Fibroblast of skin of left quadriceps (primary cell): ENCODE measurements around the gene SEMA6A.

Source experiments
- DNase-seq, 2 experiments: peaks; one replicate each; pipeline ENCODE4 v3.0.0-alpha.2; 2013; ENCODE audit warnings: low read depth in 2 of 2

Gene SEMA6A

DNA sequence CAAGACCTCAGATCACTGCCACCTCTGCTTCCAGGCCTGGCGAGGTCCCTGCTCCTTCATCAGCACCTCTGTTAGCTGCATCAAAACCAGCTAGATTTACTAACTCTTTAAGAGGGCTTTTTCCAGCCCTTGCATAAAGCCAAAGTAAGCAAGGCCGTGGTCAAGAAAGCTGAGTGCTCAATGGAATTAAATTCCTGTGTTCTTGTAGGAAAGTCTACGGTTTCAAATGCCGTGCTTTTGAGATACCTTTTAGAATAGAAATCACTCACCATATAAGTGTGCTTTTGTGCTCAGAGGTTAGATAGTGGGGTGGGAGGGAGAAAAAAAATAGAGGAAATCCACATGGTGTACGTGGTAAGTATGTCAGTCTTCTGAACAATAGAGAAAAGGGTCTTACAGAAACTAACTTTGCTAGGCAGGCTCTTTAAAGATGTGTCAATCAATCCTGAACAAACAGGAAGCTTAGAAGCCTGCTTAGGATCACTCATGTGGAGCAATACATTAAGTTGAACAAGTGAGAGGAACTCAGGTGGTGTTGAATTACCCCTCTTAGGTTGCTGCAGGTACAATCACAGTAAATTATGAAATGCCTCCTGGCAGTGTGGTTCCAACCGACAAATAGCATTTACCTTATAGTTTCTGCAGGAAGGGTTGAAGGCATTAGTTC, 79.7 kb downstream of the SEMA6A start:
- DNase-seq, result no peak

DNA sequence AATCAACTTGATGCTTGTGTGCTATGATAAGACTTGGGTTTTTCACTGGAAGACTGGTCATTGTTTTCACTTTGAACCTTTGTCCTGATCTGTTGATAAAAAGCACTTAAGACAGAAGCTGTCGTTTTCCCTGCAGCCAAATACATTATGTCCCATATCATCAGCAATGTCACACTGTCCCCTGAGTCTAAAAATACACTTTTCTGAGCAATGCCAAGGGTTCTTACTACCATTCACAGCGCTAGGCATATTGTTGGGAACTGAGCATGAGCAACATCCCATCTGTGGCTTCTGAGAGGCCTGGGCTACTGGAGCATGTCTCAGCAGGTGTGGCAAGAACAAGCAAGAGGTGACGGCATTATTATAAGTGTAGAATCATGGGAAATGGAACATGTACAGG, 81.8 kb downstream of the SEMA6A start:
- no peak for DNase-seq

DNA sequence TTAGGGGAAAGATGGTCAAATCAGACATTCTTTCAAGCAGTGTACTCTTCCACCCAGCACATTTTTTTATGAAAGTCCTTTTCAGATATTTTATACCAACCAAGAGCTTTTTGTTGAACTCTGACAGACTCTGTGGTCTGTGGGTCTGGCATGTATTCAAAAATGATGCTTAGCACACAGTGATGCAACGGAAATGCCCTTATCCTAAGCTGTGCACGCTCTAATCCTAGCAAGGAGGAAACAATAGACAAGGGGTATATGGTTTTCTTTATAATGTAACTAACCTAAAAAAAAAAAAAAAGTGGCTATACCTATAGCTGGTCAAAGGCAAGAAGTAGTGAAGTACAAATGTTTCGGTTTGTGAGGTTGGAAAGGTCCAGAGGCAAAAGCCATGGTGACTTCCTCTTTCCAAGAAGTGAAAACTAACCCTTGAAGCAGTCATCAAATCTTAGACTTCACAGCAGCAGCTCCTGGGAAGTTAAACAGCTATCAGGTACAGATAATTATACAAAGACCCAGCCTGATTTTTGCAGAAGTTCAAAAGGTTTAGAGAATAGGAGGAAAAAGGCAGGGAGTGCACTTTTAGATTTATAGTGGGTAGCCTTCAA, 82.5 kb downstream of the SEMA6A start:
- peak; percentile 94 for DNase-seq

DNA sequence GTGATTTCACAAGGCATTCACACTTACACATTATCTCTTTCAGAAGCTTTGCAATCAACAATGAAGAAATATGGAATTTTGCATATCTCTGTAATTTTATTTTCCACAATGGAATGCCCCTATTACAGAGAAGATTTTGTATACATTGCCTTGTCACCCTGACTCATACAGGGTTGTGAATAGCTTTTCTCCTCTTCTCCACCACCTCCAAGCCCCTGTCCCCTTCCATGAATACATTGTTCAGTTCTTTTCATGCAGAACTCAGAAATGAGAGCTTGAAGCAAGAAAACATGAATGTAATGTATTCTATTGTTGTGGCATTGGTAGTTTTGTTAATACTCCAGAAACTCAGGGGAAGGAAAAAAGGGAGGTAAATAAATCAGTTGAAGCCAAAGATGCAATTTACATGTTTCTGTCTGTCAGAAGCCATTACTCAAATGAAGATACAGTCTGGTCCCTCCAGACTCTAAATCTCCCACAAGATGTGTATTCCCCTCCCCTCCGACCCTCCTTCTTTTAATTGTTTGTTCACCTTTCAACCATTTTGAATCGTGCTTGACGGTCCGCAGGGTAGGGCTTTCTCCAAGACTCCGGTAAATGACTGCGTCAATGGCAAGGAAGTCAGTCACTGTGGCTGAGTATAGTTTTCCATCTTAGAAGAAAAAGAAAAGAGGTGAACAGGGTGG, 86.1 kb downstream of the SEMA6A start:
- no peak for DNase-seq

DNA sequence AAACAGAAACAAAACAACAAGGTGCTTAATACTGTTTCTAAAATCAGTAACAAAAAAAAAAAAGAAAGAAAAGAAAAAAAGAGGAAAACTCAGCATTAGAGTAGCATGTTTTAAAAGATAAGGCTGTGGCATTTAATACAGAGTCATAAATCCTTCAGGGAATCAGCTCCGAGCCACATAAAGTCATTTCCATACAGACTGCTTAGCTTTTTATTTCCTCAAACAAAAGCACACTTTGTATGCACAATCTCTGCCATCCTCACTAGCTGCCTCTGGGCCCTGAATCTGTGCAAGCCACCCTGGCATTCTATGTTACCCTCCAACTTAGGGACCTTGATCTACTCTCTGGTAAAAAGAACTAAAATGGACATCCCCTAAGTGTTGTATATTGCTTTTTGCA, 87.6 kb downstream of the SEMA6A start:
- no peak for DNase-seq

DNA sequence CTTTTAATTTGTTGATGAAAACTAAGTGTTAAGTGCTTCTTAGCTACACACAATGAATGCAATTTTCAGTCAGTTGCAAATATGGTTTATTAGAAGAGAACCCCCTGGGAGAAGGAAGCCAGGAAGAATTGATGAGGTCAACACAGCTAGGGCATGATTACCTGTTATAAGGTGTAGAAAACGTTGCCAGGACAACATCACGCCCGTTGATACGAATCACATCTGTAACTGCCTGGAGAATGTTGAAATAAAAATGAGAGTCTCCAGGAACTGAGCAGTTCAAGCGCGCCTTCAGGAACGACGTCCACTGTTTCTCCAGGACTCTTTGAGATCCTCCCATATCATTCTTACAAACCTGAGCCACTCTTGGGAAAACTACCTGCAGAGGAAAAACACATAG, 88.0 kb downstream of the SEMA6A start:
- no peak for DNase-seq

DNA sequence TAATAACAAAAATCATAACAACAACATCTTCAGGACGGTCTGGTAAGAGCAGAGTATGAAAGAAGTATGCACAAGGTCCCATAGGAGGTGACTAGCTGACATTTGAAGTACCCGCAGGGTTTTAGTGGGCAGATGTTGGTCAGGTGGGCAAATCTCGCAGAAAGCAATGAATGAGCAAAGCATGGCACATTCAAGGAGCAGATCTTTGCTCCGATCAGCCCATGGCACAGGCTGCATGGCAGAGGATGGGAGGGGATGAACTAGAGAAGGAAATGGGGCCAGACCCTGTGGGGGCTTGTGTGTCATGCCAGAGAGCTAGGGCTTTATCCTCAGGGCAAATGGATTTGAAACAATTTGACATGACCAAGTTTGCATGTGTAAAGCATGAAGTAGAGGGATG, 90.0 kb downstream of the SEMA6A start:
- no peak for DNase-seq

DNA sequence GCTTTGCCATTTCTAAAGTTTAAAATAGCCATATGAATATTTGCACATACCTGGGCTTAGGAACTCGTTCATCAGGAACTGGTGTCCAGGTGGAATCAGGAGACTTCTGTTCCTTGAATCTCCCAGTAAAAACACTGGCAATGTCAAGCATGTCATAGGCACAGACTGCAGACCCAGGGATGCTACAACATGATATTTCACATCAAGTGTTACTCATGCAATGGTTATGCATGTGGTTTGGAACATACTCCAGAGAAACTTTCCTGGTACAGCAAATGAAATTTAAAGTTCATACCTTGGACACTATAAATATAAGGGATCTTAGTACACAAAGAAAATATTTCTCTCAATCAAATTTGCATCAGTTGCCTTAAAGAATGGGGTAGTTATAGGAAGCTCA, 92.2 kb downstream of the SEMA6A start:
- peak; percentile 54 to 58 for DNase-seq

DNA sequence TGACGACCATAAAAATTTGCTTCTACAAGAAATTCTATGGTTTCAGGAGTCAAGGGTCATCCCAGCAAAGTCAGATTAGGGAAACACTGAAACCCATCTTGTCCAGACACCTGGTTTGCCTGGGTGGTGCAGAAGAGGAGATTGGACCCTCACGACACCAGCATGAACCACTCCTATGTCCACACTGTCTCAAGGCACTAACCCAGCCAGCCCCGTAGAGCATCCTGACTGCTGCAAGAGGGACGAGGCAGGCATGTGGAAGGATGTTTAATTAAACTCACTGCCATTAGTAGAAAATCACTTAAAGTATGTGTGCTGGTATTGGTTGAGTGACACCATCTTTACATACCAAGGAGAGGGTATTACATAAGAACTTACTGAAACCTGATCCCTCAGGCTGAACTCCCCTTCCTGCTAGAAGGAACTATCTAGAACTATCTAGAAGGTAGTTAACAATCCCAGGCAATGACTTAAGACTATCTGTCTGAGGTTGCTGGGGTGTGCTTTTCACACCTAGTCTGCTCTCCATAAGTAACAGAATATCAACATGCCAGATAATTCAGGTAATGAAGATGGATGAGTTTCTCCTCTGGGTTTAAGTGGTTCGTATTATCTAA, 93.6 kb downstream of the SEMA6A start:
- no peak for DNase-seq

DNA sequence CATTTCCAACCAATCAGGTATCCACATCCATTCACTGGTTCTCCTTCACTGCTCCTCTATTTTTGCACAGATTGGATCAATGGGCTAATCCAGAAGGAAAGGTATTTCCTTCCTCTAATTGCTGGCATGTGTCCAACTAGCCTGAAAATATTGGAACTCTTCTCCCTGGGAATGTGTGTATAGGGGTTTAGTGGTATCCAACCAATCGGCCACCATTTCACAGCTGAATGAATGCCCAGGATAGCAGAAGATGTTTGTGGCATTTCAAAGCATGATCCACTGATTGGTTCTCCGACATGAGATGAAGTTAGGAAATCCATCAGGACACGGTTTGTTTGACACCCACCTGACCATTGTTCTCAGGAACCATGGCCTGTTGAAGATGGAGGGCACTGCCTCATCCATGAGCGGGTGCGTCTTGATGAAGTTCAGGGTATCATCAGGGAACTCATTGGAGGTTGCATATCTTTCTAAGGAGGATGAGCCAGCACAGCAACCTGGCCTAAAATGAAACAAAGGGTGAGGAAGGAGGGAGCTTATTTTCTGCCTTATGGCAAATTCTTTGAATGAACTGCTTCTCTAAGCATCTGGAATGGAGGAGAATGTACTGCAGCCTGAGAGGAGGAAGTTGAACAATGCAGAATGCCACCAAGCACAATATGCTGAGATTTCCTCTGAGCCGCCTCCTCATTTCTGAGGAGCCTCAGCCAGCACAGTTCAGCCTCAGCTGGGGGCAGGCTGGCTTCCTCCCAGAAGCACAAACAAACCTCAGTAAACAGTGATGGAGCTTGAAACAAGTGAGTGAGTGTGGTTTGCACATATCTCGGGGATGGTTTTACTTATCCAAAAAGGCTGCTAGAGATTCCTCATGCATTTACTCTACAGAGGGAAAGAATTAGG, 94.6 kb downstream of the SEMA6A start:
- DNase-seq, result peak in 1 of 2 experiments; percentile 44

DNA sequence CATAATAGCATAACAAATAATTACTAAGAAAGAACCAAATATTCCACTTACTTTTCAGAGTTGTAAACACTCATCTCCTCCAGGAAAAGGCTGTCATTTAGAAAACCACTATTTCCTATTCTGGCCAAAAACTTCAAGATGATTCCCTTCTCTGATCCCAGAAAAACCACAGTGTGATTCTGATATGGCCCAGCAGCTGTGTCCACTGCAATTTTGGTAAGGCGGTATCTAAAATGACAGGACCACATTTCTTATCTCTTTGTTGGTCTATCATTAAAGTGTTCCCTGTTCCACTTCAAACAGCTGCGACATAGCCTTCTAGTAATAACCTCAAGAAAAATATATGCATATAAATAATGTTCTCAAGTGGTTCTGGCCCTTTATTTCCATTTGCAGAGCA, 96.1 kb downstream of the SEMA6A start:
- no peak for DNase-seq

DNA sequence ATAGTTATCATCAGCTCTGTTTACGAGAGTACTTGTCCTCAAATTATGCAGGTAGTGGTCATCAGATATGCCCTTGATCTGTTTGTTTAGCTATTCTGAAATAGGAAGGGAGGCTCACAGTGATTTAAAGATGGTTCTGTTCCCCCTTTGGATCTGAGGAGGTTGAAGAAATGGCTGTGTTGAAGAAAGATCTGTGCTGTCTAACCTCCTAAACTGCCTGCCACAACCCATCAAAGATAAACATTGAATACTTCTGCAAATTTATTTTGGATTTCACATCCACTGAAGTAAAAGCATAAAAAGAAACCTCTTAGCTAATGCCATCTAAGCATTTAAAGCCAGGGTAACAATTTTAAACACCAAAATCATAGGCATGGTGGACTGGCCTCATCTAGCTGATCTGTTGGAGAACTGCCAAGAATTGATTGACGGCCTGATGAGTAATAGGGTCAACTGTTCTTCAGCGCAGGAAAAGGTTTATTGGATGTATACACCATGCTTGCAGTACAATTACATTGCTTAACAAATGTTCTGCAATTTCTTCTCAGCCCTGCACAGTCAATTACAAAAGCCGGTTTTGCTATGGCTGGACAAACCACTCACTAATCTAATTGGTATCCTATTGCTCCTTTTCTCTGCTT, 97.6 kb downstream of the SEMA6A start:
- no peak for DNase-seq

DNA sequence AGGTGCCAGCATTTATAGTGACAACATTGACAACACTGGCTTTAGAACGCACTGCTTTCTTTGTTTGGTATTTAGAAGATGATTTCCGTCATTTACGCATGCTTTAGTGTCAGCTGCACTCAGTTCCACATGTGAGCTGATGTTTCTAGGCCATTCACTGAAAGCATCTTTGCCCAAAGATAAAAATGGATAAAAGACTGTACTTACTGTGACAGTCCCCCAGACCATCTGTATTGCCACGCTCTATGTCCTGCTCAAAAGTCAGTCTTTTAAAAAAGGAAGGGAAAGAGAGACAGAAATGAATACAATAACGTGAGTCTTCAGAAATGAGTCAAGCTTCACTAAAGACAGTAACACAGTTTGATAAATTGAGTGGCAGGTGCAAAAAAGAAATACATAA, 99.3 kb downstream of the SEMA6A start:
- DNase-seq, result no peak

DNA sequence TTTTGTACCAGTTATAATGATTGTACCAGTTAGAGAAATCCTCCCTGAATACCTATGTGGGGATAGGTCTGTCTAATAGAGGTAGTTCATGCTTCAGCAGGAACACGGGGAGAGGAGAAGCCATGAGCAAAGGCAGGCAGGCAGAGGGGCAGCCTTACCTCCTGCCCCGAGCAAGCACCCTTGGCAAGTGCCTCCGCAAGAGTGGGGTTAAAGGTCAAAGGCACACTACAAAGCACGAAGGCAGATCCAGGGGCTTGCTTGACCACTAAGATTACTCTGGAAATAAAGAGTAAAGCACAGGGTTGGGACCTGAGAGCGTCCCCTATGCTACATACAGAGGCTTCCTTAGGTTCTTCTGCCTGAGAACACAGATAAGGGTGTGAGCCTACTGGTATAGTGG, 100.9 kb downstream of the SEMA6A start:
- DNase-seq, result no peak

DNA sequence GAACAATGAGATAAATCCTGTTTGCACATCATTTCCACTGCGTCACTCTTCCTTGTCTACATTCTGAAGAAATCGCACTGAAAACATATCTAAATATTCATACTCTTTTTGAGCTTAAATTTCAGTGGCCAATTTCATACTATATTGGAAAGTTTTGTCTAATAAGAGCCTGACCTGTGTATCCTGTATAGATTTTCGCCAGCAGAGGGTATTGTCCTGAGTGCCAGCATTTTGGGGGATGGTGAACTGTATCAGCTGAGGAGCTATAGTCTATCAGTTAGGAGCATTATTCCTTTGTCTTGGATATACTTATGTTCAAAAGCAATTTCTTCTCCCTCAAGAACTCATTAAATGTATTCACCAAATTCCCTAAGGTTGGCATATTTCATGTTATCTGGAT, 102.3 kb downstream of the SEMA6A start:
- no peak for DNase-seq

DNA sequence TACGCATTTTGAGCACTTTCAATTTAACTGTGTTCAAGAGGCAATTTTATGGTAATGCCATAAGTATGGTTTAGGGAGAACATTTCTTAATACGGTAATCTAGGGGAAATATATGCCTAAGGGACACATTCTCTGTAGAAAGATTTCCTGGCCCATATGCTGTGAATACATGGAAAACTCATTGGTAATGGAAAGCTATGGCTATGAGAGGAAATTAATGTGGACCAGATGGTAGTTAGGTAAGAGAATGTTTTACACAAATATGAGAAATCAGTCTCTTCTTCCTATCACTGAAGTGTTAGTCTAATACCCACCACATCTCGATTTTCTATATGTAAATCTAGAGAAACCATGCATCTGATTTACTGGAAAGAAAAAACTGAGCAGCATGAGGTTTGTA, 105.0 kb downstream of the SEMA6A start:
- DNase-seq, result no peak

DNA sequence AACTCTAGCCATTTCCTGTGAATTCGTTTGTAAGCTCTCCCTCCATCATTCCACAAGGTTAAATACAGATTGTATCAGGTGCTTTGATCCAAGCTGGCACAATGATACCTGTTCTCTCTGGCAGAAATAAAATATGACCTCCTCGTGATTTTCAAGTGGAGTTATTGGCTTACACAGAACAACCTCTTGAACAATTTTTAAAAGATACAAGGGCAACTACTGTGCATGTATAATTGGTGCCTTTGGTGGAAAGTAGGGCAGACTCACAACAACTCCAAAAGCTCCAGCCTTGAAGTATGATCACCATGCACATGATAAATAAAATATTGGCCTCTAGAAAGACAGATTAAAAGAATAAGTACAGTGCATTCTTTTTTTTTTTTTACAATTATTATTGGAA, 106.0 kb downstream of the SEMA6A start:
- no peak for DNase-seq

DNA sequence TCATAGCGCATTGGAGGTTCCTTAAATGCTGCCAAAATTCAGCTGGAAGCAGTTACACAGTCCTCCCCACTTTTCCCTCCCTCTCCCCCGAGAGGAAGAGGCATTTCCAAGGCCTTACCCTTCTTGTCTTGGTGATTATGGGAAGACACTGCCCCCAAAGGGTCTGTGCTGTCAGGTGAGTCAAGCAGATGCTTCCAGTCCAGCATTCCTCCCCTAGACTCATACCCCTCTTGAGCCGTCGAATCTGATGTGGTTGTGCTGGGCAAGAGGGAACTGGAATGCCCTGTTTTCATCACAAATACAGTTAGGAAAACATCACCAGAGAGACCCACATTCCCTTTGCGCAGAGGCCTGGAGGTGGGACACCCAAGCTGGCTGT, 107.2 kb downstream of the SEMA6A start:
- DNase-seq, result no peak

DNA sequence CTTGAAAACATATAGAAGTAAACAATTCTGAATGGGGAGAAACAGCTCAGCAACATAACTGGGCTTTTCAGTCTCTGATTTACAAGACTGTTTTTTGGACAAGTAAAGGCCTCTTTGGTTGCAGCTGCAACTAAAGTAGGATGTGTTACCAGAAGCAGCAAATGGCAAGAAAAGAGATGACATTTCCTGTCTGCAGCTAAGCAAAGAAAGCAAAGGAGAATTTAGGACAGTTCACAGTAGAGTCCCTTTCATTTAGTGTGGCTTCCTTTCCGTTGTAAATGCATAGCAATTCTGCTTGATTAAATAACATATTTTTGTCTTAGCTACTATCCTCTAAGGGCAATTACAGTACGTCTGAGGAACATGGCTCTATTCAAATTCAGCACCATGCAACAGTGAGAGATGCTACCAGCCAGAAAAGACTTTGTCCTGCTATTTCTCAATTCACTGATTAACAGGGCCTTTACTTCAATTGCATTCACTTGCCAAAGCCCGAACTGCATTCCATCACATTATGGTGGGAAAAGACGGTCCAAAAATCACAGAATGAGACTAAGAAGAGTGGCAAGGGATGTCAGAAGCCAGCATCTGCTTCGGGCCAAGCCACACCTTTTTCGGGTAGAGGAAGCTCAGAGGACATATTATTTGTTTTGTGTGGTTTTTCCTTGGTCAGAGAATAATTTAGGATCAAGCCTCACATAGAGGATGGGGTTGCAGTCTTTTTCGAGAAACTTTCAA, 107.7 kb downstream of the SEMA6A start:
- no peak for DNase-seq

DNA sequence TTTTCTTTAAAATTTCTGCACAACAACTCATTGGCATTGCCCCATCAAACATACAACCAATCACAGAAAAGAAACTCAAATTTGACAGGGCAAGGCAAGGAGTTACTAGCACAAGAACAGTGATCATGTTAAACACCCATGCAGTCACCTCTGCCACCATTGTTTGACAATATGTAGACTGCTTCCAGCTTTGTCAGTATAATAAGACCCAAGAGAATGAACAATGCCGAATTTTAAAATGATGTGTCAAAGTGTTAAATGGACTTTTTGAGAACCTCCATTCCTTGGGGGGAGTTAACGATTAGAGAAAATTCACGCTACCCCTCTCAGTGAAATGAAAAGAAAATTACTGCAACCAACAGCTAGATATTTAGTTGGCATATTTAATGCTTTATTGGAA, 109.2 kb downstream of the SEMA6A start:
- DNase-seq, result no peak
